Suprapubic skin (tissue), 4 donors: Measurements from ENCODE around the gene TPSD1. TPM values are rescaled to one million over a fixed set of nuclear protein-coding genes. Genes with fewer than 3 reads are reported as not detected.

Experiments used
- DNase-seq, 2 donors: peaks; one replicate each; pipeline ENCODE4 v3.0.0-alpha.2; 2019; ENCODE audit warnings: low spot score in 2 of 2
- H3K27ac ChIP-seq: fragments of 200-600 bp; sonication (generic); one replicate; pipeline ENCODE4 v1.5.1; 2019
- H3K27me3 ChIP-seq: fragments of 200-600 bp; sonication (generic); one replicate; pipeline ENCODE4 v1.5.1; 2019
- H3K36me3 ChIP-seq: fragments of 200-600 bp; sonication (generic); one replicate; pipeline ENCODE4 v1.5.1; 2019
- H3K4me1 ChIP-seq: fragments of 200-600 bp; sonication (generic); one replicate; pipeline ENCODE4 v1.5.1; 2019
- H3K4me3 ChIP-seq: fragments of 200-600 bp; sonication (generic); one replicate; pipeline ENCODE4 v1.5.1; 2019; ENCODE audit warnings: mild to moderate bottlenecking
- H3K9me3 ChIP-seq: fragments of 200-600 bp; sonication (generic); one replicate; pipeline ENCODE4 v1.5.1; 2019
- CTCF ChIP-seq, 2 donors: fragments of 200-600 bp in 1 of 2; fragments of 450-650 bp in 1 of 2; sonication (generic) in 1 of 2; IDR thresholded peaks; one replicate each; pipeline ENCODE4 v1.5.1; 2016 to 2019; ENCODE audit warnings: antibody characterized with exemption in 2 of 2, mild to moderate bottlenecking in 1 of 2, moderate library complexity in 1 of 2
- EP300 ChIP-seq: sonication (generic); formaldehyde crosslinking; IDR thresholded peaks from one replicate; pipeline ENCODE4 v1.6.1; 2017; ENCODE audit warnings: antibody characterized with exemption
- POLR2A ChIP-seq, 2 donors: fragments of 450-650 bp; IDR thresholded peaks; one replicate each; pipeline ENCODE4 v1.6.1; 2017; ENCODE audit warnings: antibody characterized with exemption in 2 of 2, mild to moderate bottlenecking in 2 of 2, moderate library complexity in 2 of 2
- POLR2AphosphoS5 ChIP-seq, 3 donors: sonication (generic); formaldehyde crosslinking; IDR thresholded peaks; one replicate each; pipeline ENCODE4 v1.6.1; 2017; ENCODE audit warnings: antibody characterized with exemption in 3 of 3
- WGBS: methylation state at CpG from one replicate; pipeline ENCODE4 v1.1.5; 2018; 5-methylcytosine and 5-hydroxymethylcytosine counted together
- total RNA-seq, 4 donors: library from RNA; depleted of rRNA; stranded (reverse); fragments of >200 nt; gene quantifications; one replicate each; pipeline ENCODE4 v1.1.0, GENCODE V29; 2016

TPSD1 gene
- total RNA-seq, 4 donors from 2014 or later: 0.38 to 11.6 (median 0.83) TPM; not detected in 1

GRCh38 chr16:1261131-1261892 is 5.4 kb downstream of the TPSD1 start:
- peak in 1 of 2 donors; percentile 54 for DNase-seq
- H3K9me3 ChIP-seq: no peaks in the 10 kb centered on the region
- no peak overlapping the region for H3K4me3 ChIP-seq
- H3K36me3 ChIP-seq: no peaks in the 10 kb centered on the region
- 15% methylated on average over 9 of the region's 47 CpGs for WGBS
- no peak for TF ChIP-seq CTCF (IDR thresholded peaks at IDR 0.05)
- TF ChIP-seq EP300: no peak
- H3K27ac ChIP-seq: no peak overlapping the region
- peaks cover 78% of the 10 kb centered on the region for H3K27me3 ChIP-seq
- H3K4me1 ChIP-seq: peaks cover 8% of the 10 kb centered on the region

- no peak overlapping the region for H3K4me3 ChIP-seq
- peak in 1 of 2 donors; percentile 49 for DNase-seq
- peaks cover 76% of the 10 kb centered on the region for H3K27me3 ChIP-seq
- 70% methylated on average over 23 of the region's 32 CpGs for WGBS
- H3K36me3 ChIP-seq: no peaks in the 10 kb centered on the region
- H3K27ac ChIP-seq: no peak overlapping the region
- no peaks in the 10 kb centered on the region for H3K9me3 ChIP-seq
- TF ChIP-seq CTCF (IDR thresholded peaks at IDR 0.05) (no peak), POLR2AphosphoS5 (IDR thresholded peaks at IDR 0.05) (no peak), POLR2A (IDR thresholded peaks at IDR 0.05) (no peak), EP300 (no peak)
- peaks cover 8% of the 10 kb centered on the region for H3K4me1 ChIP-seq
These were observed 6.5 kb downstream of the TPSD1 start for GRCh38 chr16:1262210-1262845.

DNA sequence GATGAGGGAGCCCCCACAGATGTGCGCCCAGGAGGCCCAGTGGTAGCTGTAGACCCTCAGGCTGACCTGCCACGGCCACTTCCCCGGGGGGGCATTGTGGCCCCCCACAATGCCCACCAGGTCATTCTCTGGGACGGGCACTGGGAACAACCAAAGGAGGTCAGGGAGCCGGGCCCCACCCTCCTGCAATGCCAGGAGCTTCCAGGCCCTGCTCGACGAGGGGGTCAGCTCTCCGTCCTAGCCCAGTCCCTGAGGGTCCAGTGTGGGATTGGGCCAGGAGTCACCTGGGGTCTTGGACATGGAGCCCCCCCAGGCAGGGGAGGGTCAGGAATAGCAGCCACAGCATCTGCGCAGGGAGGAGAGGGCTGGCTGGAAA is 7.0 kb downstream of the TPSD1 start:
- Histone ChIP-seq H3K4me1 (peaks cover 8% of the 10 kb centered on the region), H3K9me3 (no peaks in the 10 kb centered on the region), H3K4me3 (no peak overlapping the region), H3K36me3 (no peaks in the 10 kb centered on the region), H3K27ac (no peak overlapping the region), H3K27me3 (peaks cover 71% of the 10 kb centered on the region)
- peak in 1 of 2 donors; percentile 43 for DNase-seq
- WGBS: 92% methylated on average over 9 of the region's 9 CpGs
- TF ChIP-seq EP300 (no peak), CTCF (IDR thresholded peaks at IDR 0.05) (no peak)

GRCh38 chr16:1263591-1264344 is 7.9 kb downstream of the TPSD1 start:
- H3K4me1 ChIP-seq: peaks cover 7% of the 10 kb centered on the region
- DNase-seq: peak in 1 of 2 donors; percentile 46
- no peaks in the 10 kb centered on the region for H3K36me3 ChIP-seq
- H3K4me3 ChIP-seq: no peak overlapping the region
- no peaks in the 10 kb centered on the region for H3K9me3 ChIP-seq
- WGBS: 68% methylated on average over 9 of the region's 15 CpGs
- H3K27me3 ChIP-seq: peaks cover 64% of the 10 kb centered on the region
- H3K27ac ChIP-seq: no peak overlapping the region
- TF ChIP-seq CTCF (IDR thresholded peaks at IDR 0.05) (no peak), EP300 (no peak), POLR2AphosphoS5 (IDR thresholded peaks at IDR 0.05) (no peak), POLR2A (IDR thresholded peaks at IDR 0.05) (no peak)
